ENCODE measurements around the gene ASAP2. TPM values are rescaled to one million over a fixed set of nuclear protein-coding genes. Genes with fewer than 3 reads are reported as not detected.
"Not testable (repeated sequence)": the region's sequence is repeated elsewhere in the genome, so short reads cannot be mapped to it uniquely, and the experiment has no call there.

The ASAP2 gene
- total and polyA plus RNA-seq, 2 donors (not counting 1 experiment from before 2014, with no cell fraction given), result 0.04 TPM; not detected in 1

GRCh38 chr2:9215680-9216079 is 9.1 kb downstream of the ASAP2 start:
- H3K4me3 ChIP-seq (ENCODE audit: control extremely low read depth in 1 of 5, extremely low read depth in 1 of 5, insufficient read depth in 1 of 5, low read depth in 2 of 5, low read length in 4 of 5), result no peak overlapping the region

GRCh38 chr2:9216143-9216542 is 9.5 kb downstream of the ASAP2 start:
- H3K4me3 ChIP-seq (ENCODE audit: control extremely low read depth in 1 of 5, extremely low read depth in 1 of 5, insufficient read depth in 1 of 5, low read depth in 2 of 5, low read length in 4 of 5); H3K9me3 ChIP-seq (ENCODE audit: control extremely low read depth in 1 of 3, control insufficient read depth in 2 of 3, insufficient read depth in 1 of 3, low read length in 2 of 3); DNase-seq; H3K4me1 ChIP-seq (ENCODE audit: control insufficient read depth in 2 of 2, insufficient read depth in 2 of 2, low read length in 2 of 2); H3K4me3 Mint-ChIP-seq; H4K20me1 ChIP-seq (ENCODE audit: control insufficient read depth, insufficient read depth, low read length, poor library complexity, severe bottlenecking); H3K27me3 ChIP-seq (replicated peaks in 1 of 4; ENCODE audit: control extremely low read depth in 1 of 4, control insufficient read depth in 3 of 4, insufficient read depth in 4 of 4, low read length in 3 of 4); H3K36me3 ChIP-seq (replicated peaks in 1 of 2; ENCODE audit: control extremely low read depth in 1 of 2, control insufficient read depth in 1 of 2, extremely low read depth in 1 of 2, insufficient read depth in 2 of 2, low read length in 1 of 2); H2AFZ ChIP-seq (ENCODE audit: insufficient read depth, low read depth, low read length, poor library complexity, severe bottlenecking); CTCF ChIA-PET; H3K27ac ChIP-seq (ENCODE audit: low read length in 2 of 2); H3K4me2 ChIP-seq (replicated peaks; ENCODE audit: low read depth, low read length, poor library complexity, severe bottlenecking); H3K27ac Mint-ChIP-seq; ATAC-seq (ENCODE audit: low read depth); H3K9ac ChIP-seq (ENCODE audit: low read length); POLR2A ChIA-PET; H3K4me1 Mint-ChIP-seq; intact Hi-C loops (cut with micrococcal nuclease); H3K9me3 Mint-ChIP-seq (ENCODE audit: insufficient read depth); H3K79me2 ChIP-seq (ENCODE audit: control insufficient read depth, insufficient read depth, low read length): not testable (repeated sequence)
- peaks cover 16% of the 10 kb centered on the region for H3K27me3 Mint-ChIP-seq
- 100% methylated on average over 1 of the region's 2 CpGs for WGBS (ENCODE audit: insufficient coverage)

More at GRCh38 chr2:9215680-9216079, 9.1 kb downstream of the ASAP2 start:
- Histone ChIP-seq H3K36me3 (replicated peaks in 1 of 2; ENCODE audit: control extremely low read depth in 1 of 2, control insufficient read depth in 1 of 2, extremely low read depth in 1 of 2, insufficient read depth in 2 of 2, low read length in 1 of 2) (no peaks in the 10 kb centered on the region), H3K79me2 (ENCODE audit: control insufficient read depth, insufficient read depth, low read length) (no peaks in the 10 kb centered on the region), H3K27ac (ENCODE audit: low read length in 2 of 2) (no peak overlapping the region), H3K27me3 (replicated peaks in 1 of 4; ENCODE audit: control extremely low read depth in 1 of 4, control insufficient read depth in 3 of 4, insufficient read depth in 4 of 4, low read length in 3 of 4) (peaks cover 0 to 4% (median 0%) of the 10 kb centered on the region in 4 experiments), H3K9me3 (ENCODE audit: control extremely low read depth in 1 of 3, control insufficient read depth in 2 of 3, insufficient read depth in 1 of 3, low read length in 2 of 3) (no peaks in the 10 kb centered on the region), H4K20me1 (ENCODE audit: control insufficient read depth, insufficient read depth, low read length, poor library complexity, severe bottlenecking) (no peaks in the 10 kb centered on the region), H3K4me1 (ENCODE audit: control insufficient read depth in 2 of 2, insufficient read depth in 2 of 2, low read length in 2 of 2) (no peaks in the 10 kb centered on the region), H3K4me2 (replicated peaks; ENCODE audit: low read depth, low read length, poor library complexity, severe bottlenecking) (no peak overlapping the region), H3K9ac (ENCODE audit: low read length) (no peak overlapping the region), H2AFZ (ENCODE audit: insufficient read depth, low read depth, low read length, poor library complexity, severe bottlenecking) (no peak overlapping the region)
- Mint-ChIP-seq H3K27me3 (peaks cover 16% of the 10 kb centered on the region), H3K4me1 (no peaks in the 10 kb centered on the region), H3K4me3 (no peak overlapping the region), H3K27ac (no peak overlapping the region), H3K9me3 (ENCODE audit: insufficient read depth) (no peaks in the 10 kb centered on the region)
- ATAC-seq (ENCODE audit: low read depth), result no peak
- DNase-seq, result no peak
- WGBS (ENCODE audit: insufficient coverage), result 75% methylated on average over 4 of the region's 4 CpGs
- TF ChIP-seq EZH2 (IDR thresholded peaks at IDR 0.05; ENCODE audit: borderline replicate concordance, insufficient read depth, low read depth, low read length, poor library complexity, severe bottlenecking), result no peak
- no peak for TF ChIP-seq CTCF (IDR thresholded peaks at IDR 0.05)
- intact Hi-C loops (cut with micrococcal nuclease), result no loop called here
- CTCF ChIA-PET, result no interaction called here
- POLR2A ChIA-PET, result no interaction called here
